GM12892 (cell line): Measurements from ENCODE around the gene HSF2.

ENCODE experiments used
- POLR2A ChIP-seq: IDR thresholded peaks from 2 replicates; pipeline ENCODE4 v1.6.1; 2011; ENCODE audit warnings: low read depth, low read length, control low read depth
- POLR2AphosphoS5 ChIP-seq: IDR thresholded peaks from 2 replicates; pipeline ENCODE4 v1.6.1; 2011; ENCODE audit warnings: low read depth, low read length, control low read depth

DNA sequence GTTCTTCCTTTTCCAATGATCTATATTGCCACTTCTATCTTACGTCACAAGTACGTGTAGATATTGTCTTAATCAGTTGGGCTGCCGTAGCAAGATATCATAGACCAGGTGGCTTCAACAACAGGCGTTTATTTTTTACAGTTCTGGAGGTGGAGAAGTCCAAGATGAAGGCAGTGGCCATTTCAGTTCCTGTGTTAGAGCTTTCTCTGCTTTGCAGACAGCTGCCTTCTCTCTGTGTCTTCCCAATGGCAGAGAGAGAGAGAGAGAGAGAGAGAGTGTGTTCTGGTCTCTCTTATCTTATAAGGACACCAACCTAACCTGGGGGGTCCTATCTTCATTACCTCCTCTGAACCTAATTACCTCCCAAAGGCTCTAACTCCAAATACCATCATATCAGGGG, 8.3 kb downstream of the HSF2 start:
- TF ChIP-seq POLR2A (no peak), POLR2AphosphoS5 (no peak)
